H1 (cell line): ENCODE measurements around the gene ANKRD30BL.
"Not testable (repeated sequence)": the region's sequence is repeated elsewhere in the genome, so short reads cannot be mapped to it uniquely, and the experiment has no call there.

ENCODE experiments used
- BRCA1 ChIP-seq: IDR thresholded peaks from 2 replicates; pipeline ENCODE4 v1.6.1; 2012; ENCODE audit warnings: low read depth, low read length, improper control_type of control experiment
- CTCF ChIP-seq, 3 experiments: IDR thresholded peaks; 1 replicate in 2 of 3; 2 replicates in 1 of 3; pipeline versions ENCODE4 v1.5.1 to v1.6.1; 2011; ENCODE audit warnings: low read length in 3 of 3, mild to moderate bottlenecking in 3 of 3, inconsistent platforms in 2 of 3, low read depth in 1 of 3, moderate library complexity in 1 of 3; ENCODE audit not compliant: insufficient read depth in 1 of 3; ENCODE audit errors: control extremely low read depth in 1 of 3
- EZH2 ChIP-seq: fragments of 200-600 bp; sonication (generic); IDR thresholded peaks from 2 replicates; pipeline ENCODE4 v1.7.1; 2012; ENCODE audit warnings: low read depth, mild to moderate bottlenecking, moderate library complexity, low read length, inconsistent platforms; ENCODE audit not compliant: severe bottlenecking
- POLR2A ChIP-seq, 2 experiments: IDR thresholded peaks; 1 replicate in 1 of 2; 2 replicates in 1 of 2; pipeline ENCODE4 v1.6.1; 2011; ENCODE audit warnings: low read depth in 2 of 2, low read length in 2 of 2, mild to moderate bottlenecking in 2 of 2; ENCODE audit errors: control extremely low read depth in 1 of 2
- POLR2AphosphoS5 ChIP-seq: IDR thresholded peaks from 2 replicates; pipeline ENCODE4 v1.6.1; 2011; ENCODE audit warnings: low read depth, low read length
- TAF1 ChIP-seq: IDR thresholded peaks from 2 replicates; pipeline ENCODE4 v1.6.1; 2011; ENCODE audit warnings: mild to moderate bottlenecking, low read depth, low read length

DNA sequence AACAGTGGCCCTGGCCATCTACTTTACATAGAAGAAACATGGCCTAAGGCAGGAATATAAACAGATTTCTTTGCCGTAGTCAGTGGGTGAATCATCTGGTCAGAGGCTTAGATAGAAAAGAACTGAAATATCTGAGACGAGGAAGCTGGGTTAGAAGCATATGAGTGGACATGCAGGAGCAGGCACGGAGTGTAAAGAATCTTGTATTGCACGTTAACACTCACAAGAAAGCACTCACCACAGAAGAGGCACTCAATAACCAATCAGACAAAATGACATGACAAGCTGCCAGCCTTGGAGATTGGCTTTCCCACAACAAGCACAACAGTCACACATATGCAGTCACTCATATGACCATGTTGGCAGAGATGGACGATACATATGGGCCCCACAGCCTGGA, 31.1 kb upstream of the ANKRD30BL start:
- not testable (repeated sequence) for TF ChIP-seq BRCA1; CTCF (IDR thresholded peaks at IDR 0.05; ENCODE audit: control extremely low read depth in 1 of 3, insufficient read depth in 1 of 3, low read depth in 1 of 3, low read length in 3 of 3); POLR2AphosphoS5; POLR2A (IDR thresholded peaks at IDR 0.05; ENCODE audit: control extremely low read depth in 1 of 2, low read depth in 2 of 2, low read length in 2 of 2); EZH2; TAF1
